GM15510 (cell line): ENCODE results near the gene CDH6.

Experiments used
- POLR2A ChIP-seq: IDR thresholded peaks from 3 replicates; pipeline ENCODE4 v1.6.1; 2011; ENCODE audit warnings: borderline replicate concordance; ENCODE audit not compliant: insufficient read length; ENCODE audit errors: extremely low read depth

Gene CDH6

GRCh38 chr5:31218978-31219377 lies 25.5 kb downstream of the CDH6 start:
- no peak for TF ChIP-seq POLR2A

GRCh38 chr5:31221001-31221400 lies 27.5 kb downstream of the CDH6 start:
- TF ChIP-seq POLR2A: no peak

GRCh38 chr5:31225118-31225517 lies 31.6 kb downstream of the CDH6 start:
- TF ChIP-seq POLR2A: no peak

- no peak for TF ChIP-seq POLR2A
Observed at GRCh38 chr5:31225613-31226012, 32.1 kb downstream of the CDH6 start.

GRCh38 chr5:31226651-31227050 lies 33.2 kb downstream of the CDH6 start:
- no peak for TF ChIP-seq POLR2A

- no peak for TF ChIP-seq POLR2A
Observed at GRCh38 chr5:31229266-31229665, 35.8 kb downstream of the CDH6 start.

- TF ChIP-seq POLR2A: no peak
Observed at GRCh38 chr5:31231177-31231838, 37.8 kb downstream of the CDH6 start.

GRCh38 chr5:31232273-31232888 lies 38.9 kb downstream of the CDH6 start:
- no peak for TF ChIP-seq POLR2A

GRCh38 chr5:31235381-31235780 lies 41.9 kb downstream of the CDH6 start:
- no peak for TF ChIP-seq POLR2A

- no peak for TF ChIP-seq POLR2A
Observed at GRCh38 chr5:31236339-31236738, 42.9 kb downstream of the CDH6 start.

- no peak for TF ChIP-seq POLR2A
Observed at GRCh38 chr5:31237174-31237573, 43.7 kb downstream of the CDH6 start.

GRCh38 chr5:31238497-31238896 lies 45.0 kb downstream of the CDH6 start:
- TF ChIP-seq POLR2A: no peak

- TF ChIP-seq POLR2A: no peak
Observed at GRCh38 chr5:31244921-31245320, 51.4 kb downstream of the CDH6 start.

- TF ChIP-seq POLR2A: no peak
Observed at GRCh38 chr5:31247381-31247780, 53.9 kb downstream of the CDH6 start.

- no peak for TF ChIP-seq POLR2A
Observed at GRCh38 chr5:31250201-31250600, 56.7 kb downstream of the CDH6 start.

- TF ChIP-seq POLR2A: no peak
Observed at GRCh38 chr5:31251032-31251431, 57.5 kb downstream of the CDH6 start.
